Endothelial cell of umbilical vein (primary cell): ENCODE data around the gene PDIA5.

Experiments used
- FOS ChIP-seq: IDR thresholded peaks from 2 replicates; pipeline ENCODE4 v1.6.1; 2011; ENCODE audit warnings: mild to moderate bottlenecking, low read length, moderate library complexity, borderline replicate concordance; ENCODE audit not compliant: insufficient read depth
- JUN ChIP-seq: IDR thresholded peaks from 2 replicates; pipeline ENCODE4 v1.6.1; 2011; ENCODE audit warnings: borderline replicate concordance, low read depth; ENCODE audit not compliant: insufficient read length, insufficient read depth
- MAX ChIP-seq: IDR thresholded peaks from 2 replicates; pipeline ENCODE4 v1.6.1; 2011; ENCODE audit not compliant: insufficient read depth, insufficient read length
- MYC ChIP-seq: IDR thresholded peaks from one replicate; pipeline ENCODE4 v1.6.1; 2011; ENCODE audit warnings: mild to moderate bottlenecking, low read depth, low read length
- POLR2A ChIP-seq: IDR thresholded peaks from 2 replicates; pipeline ENCODE4 v1.6.1; 2012; ENCODE audit warnings: low read depth, mild to moderate bottlenecking, control low read depth, low read length
- POLR2AphosphoS5 ChIP-seq: IDR thresholded peaks from 2 replicates; pipeline ENCODE4 v1.6.1; 2012; ENCODE audit warnings: low read depth, mild to moderate bottlenecking, control low read depth, low read length, moderate library complexity; ENCODE audit not compliant: insufficient read depth
- TF ChIP-seq, protein P1 (sequence below), 2 donors: IDR thresholded peaks; 1 replicate in 1 of 2; 2 replicates in 1 of 2; pipeline ENCODE4 v1.5.1; 2011; ENCODE audit warnings: low read length in 2 of 2, mild to moderate bottlenecking in 2 of 2, moderate library complexity in 2 of 2, control low read depth in 1 of 2, inconsistent platforms in 1 of 2, low read depth in 1 of 2; ENCODE audit not compliant: insufficient read depth in 1 of 2; ENCODE audit errors: extremely low read depth in 1 of 2

DNA sequence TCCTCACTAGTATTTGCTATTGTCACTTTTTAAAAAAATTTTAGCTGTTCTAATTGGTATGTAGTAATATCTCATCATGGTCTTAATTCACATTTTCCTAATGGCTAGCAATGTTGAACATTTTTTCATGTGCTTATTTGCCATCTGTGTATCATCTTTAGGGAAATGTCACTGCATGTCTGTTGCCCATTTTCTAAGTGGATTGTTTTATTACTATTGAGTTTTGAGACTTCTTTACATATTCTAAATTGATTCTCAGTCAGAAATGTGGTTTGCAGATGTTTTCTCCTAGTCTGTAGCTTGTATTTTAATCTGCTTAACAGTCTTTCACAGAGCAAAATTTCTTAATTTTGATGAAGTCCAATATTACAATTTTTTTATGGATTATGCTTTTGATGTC, 101.3 kb downstream of the PDIA5 start:
- TF ChIP-seq POLR2A (no peak), JUN (no peak), MYC (no peak), MAX (no peak), POLR2AphosphoS5 (no peak), FOS (no peak)
- TF ChIP-seq, protein P1, sequence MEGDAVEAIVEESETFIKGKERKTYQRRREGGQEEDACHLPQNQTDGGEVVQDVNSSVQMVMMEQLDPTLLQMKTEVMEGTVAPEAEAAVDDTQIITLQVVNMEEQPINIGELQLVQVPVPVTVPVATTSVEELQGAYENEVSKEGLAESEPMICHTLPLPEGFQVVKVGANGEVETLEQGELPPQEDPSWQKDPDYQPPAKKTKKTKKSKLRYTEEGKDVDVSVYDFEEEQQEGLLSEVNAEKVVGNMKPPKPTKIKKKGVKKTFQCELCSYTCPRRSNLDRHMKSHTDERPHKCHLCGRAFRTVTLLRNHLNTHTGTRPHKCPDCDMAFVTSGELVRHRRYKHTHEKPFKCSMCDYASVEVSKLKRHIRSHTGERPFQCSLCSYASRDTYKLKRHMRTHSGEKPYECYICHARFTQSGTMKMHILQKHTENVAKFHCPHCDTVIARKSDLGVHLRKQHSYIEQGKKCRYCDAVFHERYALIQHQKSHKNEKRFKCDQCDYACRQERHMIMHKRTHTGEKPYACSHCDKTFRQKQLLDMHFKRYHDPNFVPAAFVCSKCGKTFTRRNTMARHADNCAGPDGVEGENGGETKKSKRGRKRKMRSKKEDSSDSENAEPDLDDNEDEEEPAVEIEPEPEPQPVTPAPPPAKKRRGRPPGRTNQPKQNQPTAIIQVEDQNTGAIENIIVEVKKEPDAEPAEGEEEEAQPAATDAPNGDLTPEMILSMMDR (IDR thresholded peaks at IDR 0.05; ENCODE audit: extremely low read depth in 1 of 2, insufficient read depth in 1 of 2, low read depth in 1 of 2, low read length in 2 of 2): no peak
